WI38 (cell line): Measurements from ENCODE around the gene PPP1R14B.
A peak's percentile ranks its signal among the peaks of the same experiment; 100 is the strongest.

ENCODE experiments used
- H3K4me3 ChIP-seq: 2 replicates; pipeline ENCODE4 v1.5.1; 2011; ENCODE audit warnings: low read depth, mild to moderate bottlenecking, control low read depth, low read length
- CTCF ChIP-seq: IDR thresholded peaks from 2 replicates; pipeline ENCODE4 v1.5.1; 2012; ENCODE audit warnings: low read depth, mild to moderate bottlenecking, control low read depth, low read length

Gene PPP1R14B

GRCh38 chr11:64285885-64286800, 39.4 kb upstream of the PPP1R14B start:
- TF ChIP-seq CTCF, result no peak
- peak overlapping the region; percentile 78 for H3K4me3 ChIP-seq

- no peak for TF ChIP-seq CTCF
- H3K4me3 ChIP-seq, result peak within 1 kb of the TSS; percentile 78
These were observed 38.5 kb upstream of the PPP1R14B start, which contains the start of gene GPR137 for GRCh38 chr11:64284962-64285884. Gene GPR137 (plus strand): TSS chr11:64285848. CDS start chr11:64286525, 677 bp downstream.

GRCh38 chr11:64284048-64284961, 37.6 kb upstream of the PPP1R14B start, which contains the start of gene BAD:
Gene BAD (minus strand): TSS chr11:64284665. CDS start chr11:64284368, 297 bp downstream.
- H3K4me3 ChIP-seq, result peak within 1 kb of the TSS; percentile 78
- no peak for TF ChIP-seq CTCF

GRCh38 chr11:64283092-64283491, 36.3 kb upstream of the PPP1R14B start:
- no peak for TF ChIP-seq CTCF
- no peak overlapping the region for H3K4me3 ChIP-seq

- no peak overlapping the region for H3K4me3 ChIP-seq
- TF ChIP-seq CTCF, result no peak
These were observed 35.4 kb upstream of the PPP1R14B start for GRCh38 chr11:64281957-64282770.
